HEK293T (cell line): ENCODE measurements around the gene EXOC6.

Experiments
- BHLHE40 ChIP-seq: fragments of 450-650 bp; IDR thresholded peaks from 2 replicates; pipeline ENCODE4 v1.6.1; 2016; ENCODE audit warnings: mild to moderate bottlenecking, moderate library complexity, borderline replicate concordance
- FOXK2 ChIP-seq: fragments of 450-650 bp; IDR thresholded peaks from 2 replicates; pipeline ENCODE4 v1.6.1; 2016; ENCODE audit warnings: mild to moderate bottlenecking
- FOXM1 ChIP-seq: fragments of 450-650 bp; IDR thresholded peaks from 2 replicates; pipeline ENCODE4 v1.6.1; 2017; ENCODE audit warnings: mild to moderate bottlenecking, borderline replicate concordance
- LEF1 ChIP-seq: fragments of 450-650 bp; IDR thresholded peaks from 2 replicates; pipeline ENCODE4 v1.6.1; 2017; ENCODE audit warnings: mild to moderate bottlenecking, borderline replicate concordance
- SP1 ChIP-seq: fragments of 450-650 bp; IDR thresholded peaks from 2 replicates; pipeline ENCODE4 v1.6.1; 2017
- SUZ12 ChIP-seq: fragments of 450-650 bp; IDR thresholded peaks from 2 replicates; pipeline ENCODE4 v1.6.1; 2016; ENCODE audit warnings: mild to moderate bottlenecking
- TARDBP ChIP-seq: fragments of 450-650 bp; IDR thresholded peaks from 2 replicates; pipeline ENCODE4 v1.6.1; 2016

DNA sequence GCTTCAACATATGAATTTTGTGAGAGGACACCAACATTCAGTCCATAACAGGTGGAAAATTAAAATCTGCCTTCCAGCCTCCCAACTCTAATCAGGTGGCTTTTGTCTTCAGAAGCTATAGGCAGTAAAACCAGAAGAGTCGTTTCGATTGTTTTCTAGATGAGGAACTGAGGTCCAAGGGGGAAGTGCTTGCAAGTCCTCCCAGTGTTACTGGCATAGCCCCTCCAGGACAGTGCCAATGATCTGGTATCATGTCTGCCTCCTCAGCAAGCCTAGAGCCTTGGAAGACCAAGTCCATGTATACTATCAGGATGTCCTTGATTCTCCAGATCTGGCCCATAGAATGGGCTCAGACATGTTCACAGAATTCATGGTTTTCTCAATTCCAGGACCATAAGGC lies 242.3 kb downstream of the EXOC6 start:
- TF ChIP-seq BHLHE40 (no peak), SUZ12 (no peak), SP1 (no peak), FOXM1 (no peak), TARDBP (no peak), FOXK2 (no peak), LEF1 (no peak)
